Activated CD4-positive, alpha-beta T cell treated with anti-CD3 and anti-CD28 coated beads, Interleukin-2, Interleukin-4, amounts not matched to agents 100 ng/mL and 50 ng/mL, durations not matched to agents 16 hours and 8 hours (primary cell): ENCODE results near the gene CHD6.

Experiments
- DNase-seq: peaks from one replicate; pipeline ENCODE4 v3.0.0-alpha.2; 2020; ENCODE audit warnings: low spot score

Gene CHD6

GRCh38 chr20:41394081-41394480 is 224.1 kb downstream of the CHD6 start:
- no peak for DNase-seq

- DNase-seq, result no peak
Measured at GRCh38 chr20:41393705-41394066, 224.5 kb downstream of the CHD6 start.

GRCh38 chr20:41392871-41393704 is 225.1 kb downstream of the CHD6 start:
- DNase-seq, result no peak

GRCh38 chr20:41392295-41392694 is 225.9 kb downstream of the CHD6 start:
- DNase-seq, result no peak

GRCh38 chr20:41391587-41392001 is 226.6 kb downstream of the CHD6 start:
- DNase-seq, result no peak

- DNase-seq, result no peak
Measured at GRCh38 chr20:41390889-41391288, 227.3 kb downstream of the CHD6 start.

- DNase-seq, result no peak
Measured at GRCh38 chr20:41387444-41387851, 230.7 kb downstream of the CHD6 start.

- DNase-seq, result no peak
Measured at GRCh38 chr20:41386502-41387427, 231.4 kb downstream of the CHD6 start.

GRCh38 chr20:41382791-41383305 is 235.3 kb downstream of the CHD6 start:
- DNase-seq, result no peak

GRCh38 chr20:41380551-41381193 is 237.5 kb downstream of the CHD6 start:
- DNase-seq, result no peak

- DNase-seq, result no peak
Measured at GRCh38 chr20:41379551-41379950, 238.6 kb downstream of the CHD6 start.

- no peak for DNase-seq
Measured at GRCh38 chr20:41377275-41377674, 240.9 kb downstream of the CHD6 start.

- DNase-seq, result no peak
Measured at GRCh38 chr20:41376349-41376748, 241.8 kb downstream of the CHD6 start.

- DNase-seq, result no peak
Measured at GRCh38 chr20:41375846-41376245, 242.3 kb downstream of the CHD6 start.

GRCh38 chr20:41373931-41374920 is 244.0 kb downstream of the CHD6 start:
- no peak for DNase-seq

GRCh38 chr20:41373251-41373783 is 244.9 kb downstream of the CHD6 start:
- no peak for DNase-seq

GRCh38 chr20:41371371-41371770 is 246.8 kb downstream of the CHD6 start:
- no peak for DNase-seq

GRCh38 chr20:41370176-41370575 is 248.0 kb downstream of the CHD6 start:
- no peak for DNase-seq

- no peak for DNase-seq
Measured at GRCh38 chr20:41369673-41370072, 248.5 kb downstream of the CHD6 start.

- DNase-seq, result no peak
Measured at GRCh38 chr20:41367956-41368355, 250.2 kb downstream of the CHD6 start.

- DNase-seq, result no peak
Measured at GRCh38 chr20:41367393-41367695, 250.8 kb downstream of the CHD6 start.
